8988T (cell line): ENCODE results near the gene WIPI1.
"Not testable (repeated sequence)": the region's sequence is repeated elsewhere in the genome, so short reads cannot be mapped to it uniquely, and the experiment has no call there.

ENCODE experiments used
- DNase-seq: peaks from one replicate; pipeline ENCODE4 v3.0.0; 2011

The WIPI1 gene

DNA sequence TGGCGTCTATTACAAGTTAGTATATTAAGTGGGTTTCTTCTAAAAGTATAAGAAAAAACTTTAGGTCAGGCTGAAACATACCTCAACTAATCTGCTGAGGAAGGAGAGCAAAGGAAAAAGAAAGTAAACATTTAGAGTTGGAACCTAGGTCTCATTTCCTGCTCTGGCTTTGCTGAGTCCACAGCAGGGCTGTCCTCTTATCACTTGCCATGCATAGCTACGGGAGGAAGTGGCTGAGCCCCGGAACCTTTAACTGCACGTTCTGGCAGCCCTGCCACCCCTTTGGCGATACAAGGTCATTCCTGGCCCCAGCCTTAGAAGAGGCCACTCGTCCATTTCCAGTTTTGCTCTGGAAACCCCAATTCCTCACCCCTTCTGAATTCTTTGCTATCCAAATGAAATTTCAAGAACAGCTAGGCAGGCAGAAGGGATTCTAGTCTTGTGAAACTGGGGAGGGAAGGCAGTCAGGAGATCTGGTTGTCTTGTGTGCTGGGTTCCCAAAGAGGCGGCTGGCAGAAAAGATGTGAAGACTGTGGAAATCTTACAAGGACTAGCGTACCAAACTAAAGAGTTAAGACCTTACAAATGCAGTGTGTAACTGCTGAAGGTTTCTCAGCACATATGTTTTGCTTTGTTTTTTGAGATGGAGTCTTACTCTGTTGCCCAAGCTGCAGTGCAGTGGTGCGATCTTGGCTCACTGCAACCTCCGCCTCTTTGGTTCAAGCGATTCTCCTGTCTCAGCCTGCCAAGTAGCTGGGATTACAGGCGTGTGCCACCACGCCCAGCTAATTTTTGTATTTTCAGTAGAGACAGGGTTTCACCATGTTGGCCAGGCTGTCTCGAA, 19.1 kb downstream of the WIPI1 start:
- DNase-seq, result no peak

DNA sequence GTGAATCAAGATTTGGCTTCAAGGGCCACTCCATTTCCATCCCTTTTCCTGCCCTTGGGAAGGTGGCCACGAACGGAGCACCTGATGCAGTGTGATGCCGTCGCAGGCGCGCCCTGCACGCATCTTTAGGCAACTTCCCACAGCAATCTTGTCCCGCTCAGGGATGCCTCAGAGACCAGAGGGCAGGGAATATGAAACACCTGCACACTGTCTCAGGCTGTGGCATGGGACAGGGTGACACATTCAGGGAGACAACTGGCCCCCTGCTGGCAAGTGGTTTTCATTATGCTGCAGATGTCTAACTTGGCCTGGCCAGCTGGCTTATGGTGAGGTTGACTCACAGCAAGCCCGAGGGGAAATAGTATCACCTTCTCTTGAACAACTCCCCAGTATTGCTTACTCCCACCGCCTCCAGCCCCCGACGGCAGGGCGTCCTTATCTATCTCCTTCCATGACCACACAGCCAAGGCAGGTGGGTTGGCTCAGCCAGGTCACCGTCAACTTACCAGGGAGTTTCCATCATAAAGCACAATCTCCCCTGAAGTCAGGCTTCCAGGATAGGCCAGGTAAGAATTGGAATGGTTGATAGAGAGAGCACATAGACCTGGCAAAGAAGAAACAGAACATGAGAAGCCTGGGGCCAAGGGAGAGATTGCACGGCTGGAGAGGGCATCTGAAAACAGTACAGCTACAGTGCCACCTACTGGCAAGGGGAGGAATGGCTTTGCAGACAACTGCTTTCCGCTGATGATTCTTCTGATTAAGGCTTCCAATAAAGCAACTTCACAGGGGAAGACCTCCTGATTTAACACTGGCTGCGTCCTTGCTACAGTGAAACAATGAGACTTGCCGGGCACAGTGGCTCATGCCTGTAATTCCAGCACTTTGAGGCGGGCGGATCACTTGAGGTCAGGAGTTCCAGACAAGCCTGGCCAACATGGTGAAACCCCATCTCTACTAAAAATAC, 21.1 kb downstream of the WIPI1 start:
- DNase-seq, result peak; percentile 33

- DNase-seq, result no peak
Observed at GRCh38 chr17:68435361-68435760, 21.9 kb downstream of the WIPI1 start.

DNA sequence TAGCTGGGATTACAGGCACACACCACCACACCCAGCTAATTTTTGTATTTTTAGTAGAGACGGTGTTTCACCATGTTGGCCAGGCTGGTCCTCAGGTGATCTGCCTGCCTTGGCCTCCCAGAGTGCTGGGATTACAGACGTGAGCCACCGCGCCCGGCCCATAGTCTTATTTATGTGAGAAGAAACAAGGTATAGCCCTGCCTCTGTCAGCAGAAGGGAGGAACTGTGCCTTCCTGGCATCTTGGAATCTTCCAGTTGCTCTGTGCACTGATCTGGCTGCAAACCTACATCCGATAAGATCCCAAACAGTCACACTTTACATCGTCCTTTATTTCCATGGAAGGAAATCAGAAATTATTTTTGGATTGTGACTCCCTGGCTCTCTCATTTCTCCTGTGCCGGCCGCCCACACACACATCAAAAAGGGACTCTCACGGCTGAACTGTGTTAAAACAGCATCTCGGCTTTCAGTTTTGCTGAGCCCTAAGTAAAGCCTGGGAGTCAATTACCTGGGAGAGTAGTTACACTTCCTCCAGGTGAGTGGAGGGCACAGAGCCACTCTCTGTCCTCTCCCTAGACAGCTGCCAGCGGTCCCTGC, 23.3 kb downstream of the WIPI1 start:
- DNase-seq, result no peak

GRCh38 chr17:68433211-68433610, 24.1 kb downstream of the WIPI1 start:
- no peak for DNase-seq

DNA sequence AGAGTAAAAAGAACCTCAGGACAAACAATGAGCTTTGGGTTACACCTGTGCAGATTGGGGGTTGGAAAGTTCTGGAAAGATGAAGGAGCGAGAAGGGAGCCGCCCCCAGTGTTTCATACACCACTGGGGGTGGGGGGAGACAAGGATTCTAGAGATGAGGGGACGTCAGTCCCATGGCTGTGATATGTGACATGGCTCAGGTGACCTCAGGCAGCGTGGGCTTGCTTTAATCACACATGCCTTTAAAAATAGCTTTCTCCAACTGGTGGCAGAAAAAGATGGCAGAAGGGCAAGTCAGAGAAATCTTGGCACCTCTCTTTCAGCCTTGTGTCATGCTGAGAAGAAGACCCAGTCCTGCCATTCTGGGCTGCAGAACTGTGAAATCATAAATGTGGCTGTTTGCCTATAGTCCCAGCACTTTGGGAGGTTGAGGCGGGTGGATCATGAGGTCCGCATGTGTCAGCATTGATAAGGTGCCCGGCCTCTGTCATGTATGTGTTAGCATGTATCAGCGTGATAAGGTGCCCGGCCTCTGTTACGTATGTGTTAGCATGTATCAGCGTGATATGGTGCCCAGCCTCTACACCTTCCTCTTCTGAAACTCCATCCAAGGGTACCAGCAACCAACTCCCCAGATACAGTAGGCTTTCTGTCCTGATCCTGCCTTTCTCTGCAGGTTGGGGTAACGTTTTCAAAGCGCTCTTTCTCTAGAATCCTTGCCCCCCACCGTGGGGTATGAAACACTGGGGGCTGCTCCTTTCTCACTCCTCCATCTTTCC, 25.0 kb downstream of the WIPI1 start:
- no peak for DNase-seq

- peak; percentile 20 for DNase-seq
Observed at GRCh38 chr17:68431661-68432071, 25.6 kb downstream of the WIPI1 start.

- DNase-seq, result no peak
Observed at GRCh38 chr17:68431045-68431608, 26.2 kb downstream of the WIPI1 start.

DNA sequence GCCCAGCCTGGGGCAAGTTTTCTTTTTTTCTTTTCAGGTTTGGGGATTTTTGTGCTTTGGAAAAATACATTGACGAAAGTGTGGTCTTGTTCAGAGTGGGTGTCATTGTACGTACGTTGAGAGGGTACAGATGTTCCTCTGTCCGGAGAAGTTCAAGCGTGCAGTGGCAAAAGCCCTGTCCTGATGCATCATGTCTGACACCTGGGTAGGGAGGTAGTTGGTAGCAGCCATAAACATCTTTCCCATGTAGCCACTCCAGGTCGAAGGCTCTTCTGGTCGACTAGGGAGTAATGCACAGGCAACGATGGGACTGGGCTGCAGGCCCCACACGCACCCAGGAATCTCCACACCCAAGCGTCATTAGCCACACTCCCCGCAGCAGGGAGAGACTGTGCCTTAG, 27.4 kb downstream of the WIPI1 start:
- DNase-seq, result no peak

DNA sequence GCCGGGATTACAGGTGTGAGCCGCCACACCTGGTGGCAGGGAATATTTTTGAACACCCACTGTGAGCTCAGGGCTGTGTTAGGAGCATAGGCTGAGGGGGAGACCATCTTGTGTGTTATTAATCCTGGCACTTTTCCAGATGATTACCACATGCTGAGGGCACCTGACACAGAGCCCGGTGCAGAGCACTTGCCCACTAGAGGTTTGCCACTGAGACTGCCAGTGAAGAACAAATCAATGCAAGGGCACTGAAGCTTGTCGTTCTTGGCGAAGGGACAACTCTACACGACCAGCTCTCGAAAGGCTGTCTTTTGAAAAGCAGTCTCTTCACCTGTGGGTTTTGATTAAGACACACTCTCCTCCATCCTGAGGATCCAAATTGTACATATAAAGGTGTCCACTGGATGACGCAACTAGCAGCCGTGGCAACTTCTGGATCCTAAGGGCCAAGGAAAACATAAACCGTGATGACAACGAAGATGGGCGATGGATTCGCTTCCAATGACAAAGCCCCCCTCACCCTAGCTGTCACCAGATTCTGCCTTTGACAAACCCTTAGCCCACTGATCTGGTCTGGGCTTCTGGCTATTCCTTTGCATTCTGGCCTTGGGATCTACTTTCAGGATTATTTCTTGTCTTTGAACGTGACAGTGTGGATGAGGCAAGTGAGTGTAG, 28.7 kb downstream of the WIPI1 start:
- no peak for DNase-seq

DNA sequence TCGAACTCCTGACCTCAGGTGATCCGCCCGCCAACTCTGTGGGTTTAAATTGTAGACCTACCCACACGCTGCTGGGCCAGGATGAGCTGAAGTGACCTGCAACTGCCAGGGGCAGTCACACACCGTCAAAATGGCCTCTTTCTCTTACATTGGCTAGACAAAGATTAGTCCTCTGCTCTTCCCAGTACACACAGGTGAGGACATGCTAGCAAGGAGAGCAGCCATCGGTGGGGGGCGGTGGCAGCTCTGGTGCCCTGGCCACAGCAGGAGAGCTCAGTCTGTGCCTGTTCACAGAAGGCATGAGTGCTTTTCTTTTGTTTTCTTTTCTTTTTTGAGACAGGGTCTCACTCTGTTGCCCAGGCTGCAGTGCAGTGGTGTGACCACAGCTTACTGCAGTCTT, 29.7 kb downstream of the WIPI1 start:
- no peak for DNase-seq

- DNase-seq, result no peak
Observed at GRCh38 chr17:68425979-68426378, 31.3 kb downstream of the WIPI1 start.

GRCh38 chr17:68424861-68425260, 32.4 kb downstream of the WIPI1 start:
- no peak for DNase-seq

GRCh38 chr17:68424203-68424602, 33.1 kb downstream of the WIPI1 start:
- DNase-seq, result no peak

DNA sequence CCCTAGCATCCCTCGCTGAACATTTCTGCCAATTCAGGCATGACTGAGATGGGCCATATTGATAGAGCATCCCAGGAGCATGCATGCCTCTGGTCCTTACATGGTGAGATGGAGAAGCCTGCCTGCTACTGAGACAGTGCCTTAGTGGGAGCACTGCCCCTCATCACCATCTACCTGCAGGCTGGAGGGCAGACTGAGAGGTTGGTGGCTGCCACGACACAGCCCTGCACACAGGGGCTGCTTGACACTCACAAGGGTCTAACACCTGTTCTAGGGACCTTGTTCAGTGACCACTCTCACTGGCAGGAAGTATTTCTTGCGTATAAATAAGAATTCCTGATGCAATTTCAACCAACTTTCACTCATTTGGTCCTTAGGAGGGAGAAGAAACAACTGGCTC, 34.0 kb downstream of the WIPI1 start:
- no peak for DNase-seq

DNA sequence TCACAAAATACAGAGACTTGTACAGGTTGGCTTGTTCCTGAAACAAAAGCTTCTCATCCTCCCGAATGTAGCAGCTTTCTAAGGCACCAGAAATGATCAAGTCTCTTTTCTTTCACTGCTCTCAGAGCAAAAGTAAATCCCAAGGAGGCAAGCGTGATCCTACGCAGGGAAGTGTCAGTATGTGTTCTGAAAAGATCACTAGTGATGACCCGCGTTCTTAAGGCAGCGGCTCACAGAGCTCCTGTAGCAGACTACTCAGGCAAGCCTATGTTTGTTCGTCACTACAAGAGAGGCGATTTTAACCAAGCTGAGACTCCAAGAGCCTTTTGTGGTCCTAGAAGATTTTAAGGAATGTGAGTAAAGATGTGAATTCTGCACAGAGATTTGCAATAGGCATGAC, 34.5 kb downstream of the WIPI1 start:
- no peak for DNase-seq

DNA sequence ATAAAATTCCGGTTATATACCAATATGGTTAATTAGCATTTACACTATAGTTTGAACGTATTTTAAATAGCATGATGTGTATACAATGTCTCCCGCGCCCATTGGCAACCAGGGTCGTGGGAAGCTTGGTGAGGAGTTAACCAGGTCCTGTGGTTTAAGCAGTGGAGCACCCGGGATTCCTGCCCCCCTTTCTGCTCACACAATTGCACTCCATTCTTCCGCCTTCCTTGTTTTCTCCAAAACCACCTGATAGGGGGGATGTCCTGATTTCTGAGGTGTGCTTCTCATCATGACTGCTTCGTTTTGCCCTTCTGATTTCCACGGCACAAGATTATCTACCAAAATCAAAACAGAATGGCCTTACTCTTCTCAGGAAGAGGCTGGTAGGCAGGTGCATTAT, 35.8 kb downstream of the WIPI1 start:
- DNase-seq, result no peak

GRCh38 chr17:68420065-68420464, 37.2 kb downstream of the WIPI1 start:
- no peak for DNase-seq

DNA sequence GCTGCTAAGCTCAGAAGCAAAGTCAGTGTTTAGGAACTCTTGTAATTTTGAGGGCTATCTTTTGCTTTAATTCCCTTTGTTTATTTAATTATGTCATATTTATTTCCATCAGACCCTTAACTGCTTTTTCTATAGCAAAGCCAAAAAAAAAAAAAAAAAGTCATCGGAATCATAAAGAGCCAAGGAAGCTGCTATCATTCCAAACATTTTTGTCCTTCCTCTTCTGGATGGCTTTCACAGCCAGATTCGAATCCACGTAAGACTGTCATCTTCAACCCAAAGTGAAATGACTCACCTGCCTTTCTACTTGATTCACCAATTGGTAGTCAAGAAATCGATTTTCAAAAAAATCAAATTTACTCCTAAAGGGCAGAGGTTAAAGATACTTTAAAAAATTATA, 38.4 kb downstream of the WIPI1 start:
- DNase-seq, result no peak

- DNase-seq, result no peak
Observed at GRCh38 chr17:68417317-68417716, 40.0 kb downstream of the WIPI1 start.

- not testable (repeated sequence) for DNase-seq
Observed at GRCh38 chr17:68414901-68415300, 42.4 kb downstream of the WIPI1 start.
